Right cardiac atrium (tissue), 5 donors: ENCODE data around the gene OR2V1. TPM values are rescaled to one million over a fixed set of nuclear protein-coding genes. Genes with fewer than 3 reads are reported as not detected.
A peak's percentile ranks its signal among the peaks of the same experiment; 100 is the strongest.
"Not testable (repeated sequence)": the region's sequence is repeated elsewhere in the genome, so short reads cannot be mapped to it uniquely, and the experiment has no call there.

Source experiments
- ATAC-seq, 2 donors: fragments of 200-7000 bp; cut with Tn5 transposase; one replicate each; pipeline versions ENCODE4 v1.8.0 to v1.9.1; 2020; ENCODE audit warnings: moderate library complexity in 2 of 2, mild to moderate bottlenecking in 1 of 2
- DNase-seq, 3 donors: peaks; one replicate each; pipeline ENCODE4 v3.0.0-alpha.2; 2020
- H3K27ac ChIP-seq: one replicate; pipeline ENCODE4 v1.5.1; 2013; ENCODE audit warnings: mild to moderate bottlenecking, low read length, control low read depth, moderate library complexity
- H3K27me3 ChIP-seq: one replicate; pipeline ENCODE4 v1.6.1; 2013; ENCODE audit not compliant: control insufficient read depth, insufficient read depth
- H3K4me1 ChIP-seq: one replicate; pipeline ENCODE4 v1.6.1; 2013; ENCODE audit warnings: low read length; ENCODE audit not compliant: control insufficient read depth, insufficient read depth
- H3K4me3 ChIP-seq: one replicate; pipeline ENCODE4 v1.5.1; 2013; ENCODE audit warnings: low read length, control low read depth
- H3K9me3 ChIP-seq: one replicate; pipeline ENCODE4 v1.6.1; 2013; ENCODE audit warnings: low read length; ENCODE audit not compliant: control insufficient read depth
- WGBS: extraction: QIAGEN DNeasy Blood & Tissue Kit; methylation state at CpG from one replicate; pipeline ENCODE4 v1.1.7; 2013; 5-methylcytosine and 5-hydroxymethylcytosine counted together
- intact Hi-C, 4 donors: fragments of 100-400 bp; cut with DNase I; formaldehyde crosslinking; loops; one replicate each; pipeline versions ENCODE4 v1.11.0 to v1.14.0; 2022 to 2023
- polyA plus RNA-seq: library from polyadenylated mRNA; stranded (reverse); fragments of 200-250 nt; gene quantifications from one replicate; pipeline ENCODE4 v1.2.3, GENCODE V29; 2013
- total RNA-seq, 4 donors: library from RNA; stranded (reverse); fragmentation: NEBNext Ultra II Directional; extraction: Animal tissue kit (Norgen Biotek cat#: 25700); gene quantifications; one replicate each; pipeline ENCODE4 v1.2.1, GENCODE V29; 2021
- donor health status: healthy with polysubstance abuse.
- donor health status: DM: no; HTN: yes; CAD: no.
- donor health status: DM: no; HTN: no; CAD: no.
- donor health status: DM: no; HTN: yes; CAD: no; lungs with severe emphysema.
- donor health status: DM: yes; HTN: yes; CAD: no.

Gene OR2V1
- total and polyA plus RNA-seq, 5 donors, result not detected

GRCh38 chr5:181127456-181127855, 3.5 kb downstream of the OR2V1 start:
- Histone ChIP-seq H3K4me1 (no peaks in the 10 kb centered on the region), H3K4me3 (no peak overlapping the region), H3K9me3 (no peaks in the 10 kb centered on the region), H3K27ac (no peak overlapping the region), H3K27me3 (no peaks in the 10 kb centered on the region)
- 89% methylated on average over 10 of the region's 10 CpGs for WGBS
- DNase-seq (no peak), ATAC-seq (no peak)
- intact Hi-C loops, result no loop called here

GRCh38 chr5:181126841-181127240, 4.1 kb downstream of the OR2V1 start:
- Histone ChIP-seq H3K9me3 (no peaks in the 10 kb centered on the region), H3K27me3 (no peaks in the 10 kb centered on the region), H3K4me1 (no peaks in the 10 kb centered on the region), H3K27ac (no peak overlapping the region), H3K4me3 (no peak overlapping the region)
- WGBS, result 66% methylated on average over 18 of the region's 18 CpGs
- intact Hi-C loops, result no loop called here
- DNase-seq (no peak), ATAC-seq (no peak)

GRCh38 chr5:181124526-181124925, 6.4 kb downstream of the OR2V1 start:
- Histone ChIP-seq H3K27me3 (no peaks in the 10 kb centered on the region), H3K4me1 (no peaks in the 10 kb centered on the region), H3K4me3 (no peak overlapping the region), H3K9me3 (no peaks in the 10 kb centered on the region), H3K27ac (no peak overlapping the region)
- 74% methylated on average over 3 of the region's 3 CpGs for WGBS
- DNase-seq, result no peak
- intact Hi-C loops, result no loop called here
- no peak for ATAC-seq

GRCh38 chr5:181121675-181122561, 9.1 kb downstream of the OR2V1 start:
- ATAC-seq, result peak in 1 of 2 donors; percentile 49
- intact Hi-C loops, result no loop called here
- H3K27me3 ChIP-seq, result no peaks in the 10 kb centered on the region
- no peak overlapping the region for H3K4me3 ChIP-seq
- H3K9me3 ChIP-seq, result no peaks in the 10 kb centered on the region
- no peak overlapping the region for H3K27ac ChIP-seq
- H3K4me1 ChIP-seq, result no peaks in the 10 kb centered on the region
- WGBS, result 53% methylated on average over 28 of the region's 28 CpGs
- DNase-seq, result peak in 2 of 3 donors; percentile 18 to 61

- WGBS, result 87% methylated on average over 5 of the region's 5 CpGs
- ATAC-seq (no peak), DNase-seq (no peak)
- H3K27ac ChIP-seq, result no peak overlapping the region
- H3K4me1 ChIP-seq, result no peaks in the 10 kb centered on the region
- intact Hi-C loops, result no loop called here
- no peak overlapping the region for H3K4me3 ChIP-seq
- H3K9me3 ChIP-seq, result no peaks in the 10 kb centered on the region
- H3K27me3 ChIP-seq, result no peaks in the 10 kb centered on the region
Observed at GRCh38 chr5:181120761-181121160, 10.2 kb downstream of the OR2V1 start.

DNA sequence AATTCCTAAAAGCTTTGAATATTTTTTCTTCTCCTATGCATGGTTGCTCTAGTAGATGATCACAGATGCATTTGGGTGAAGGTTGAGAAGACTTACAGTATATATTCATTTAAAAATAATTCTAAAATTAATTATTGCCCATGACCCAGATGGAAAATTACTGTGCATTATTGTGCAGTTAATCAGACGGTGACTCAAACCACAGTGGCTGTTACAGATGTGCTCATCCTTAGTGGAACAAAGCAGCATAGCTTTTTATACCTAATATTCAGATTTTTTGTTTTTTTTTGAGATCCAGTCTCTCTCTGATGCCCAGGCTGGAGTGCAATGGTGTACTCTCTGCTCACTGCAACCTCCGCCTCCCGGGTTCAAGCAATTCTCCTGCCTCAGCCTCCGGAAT, 10.7 kb downstream of the OR2V1 start:
- no peak overlapping the region for H3K4me3 ChIP-seq
- H3K4me1 ChIP-seq, result no peaks in the 10 kb centered on the region
- intact Hi-C loops, result no loop called here
- WGBS, result 89% methylated on average over 4 of the region's 4 CpGs
- H3K9me3 ChIP-seq, result no peaks in the 10 kb centered on the region
- DNase-seq (no peak), ATAC-seq (no peak)
- no peaks in the 10 kb centered on the region for H3K27me3 ChIP-seq
- no peak overlapping the region for H3K27ac ChIP-seq

DNA sequence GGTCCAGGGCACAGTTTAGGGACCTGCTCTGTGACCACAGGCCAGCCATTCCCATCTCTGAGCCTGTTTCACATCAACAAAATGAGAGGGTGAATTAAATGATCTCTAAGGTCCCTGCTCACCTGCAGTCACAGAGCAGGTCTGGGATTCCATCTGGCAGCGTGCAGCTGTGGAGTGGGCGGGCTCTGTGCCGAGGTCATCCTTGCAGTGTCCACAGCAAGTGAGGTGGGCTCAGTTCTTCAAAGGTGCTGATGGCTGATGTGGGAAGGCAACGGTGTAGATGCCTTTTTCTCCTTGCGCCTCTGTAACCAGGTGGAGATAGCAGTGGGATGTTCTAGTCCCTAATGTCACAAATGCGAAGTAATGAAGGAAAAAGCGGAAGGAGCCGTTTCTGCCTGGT, 11.9 kb downstream of the OR2V1 start:
- H3K27ac ChIP-seq, result no peak overlapping the region
- WGBS, result 87% methylated on average over 8 of the region's 8 CpGs
- H3K4me3 ChIP-seq, result no peak overlapping the region
- DNase-seq (no peak), ATAC-seq (no peak)
- no peaks in the 10 kb centered on the region for H3K27me3 ChIP-seq
- H3K4me1 ChIP-seq, result no peaks in the 10 kb centered on the region
- intact Hi-C loops, result no loop called here
- H3K9me3 ChIP-seq, result no peaks in the 10 kb centered on the region

DNA sequence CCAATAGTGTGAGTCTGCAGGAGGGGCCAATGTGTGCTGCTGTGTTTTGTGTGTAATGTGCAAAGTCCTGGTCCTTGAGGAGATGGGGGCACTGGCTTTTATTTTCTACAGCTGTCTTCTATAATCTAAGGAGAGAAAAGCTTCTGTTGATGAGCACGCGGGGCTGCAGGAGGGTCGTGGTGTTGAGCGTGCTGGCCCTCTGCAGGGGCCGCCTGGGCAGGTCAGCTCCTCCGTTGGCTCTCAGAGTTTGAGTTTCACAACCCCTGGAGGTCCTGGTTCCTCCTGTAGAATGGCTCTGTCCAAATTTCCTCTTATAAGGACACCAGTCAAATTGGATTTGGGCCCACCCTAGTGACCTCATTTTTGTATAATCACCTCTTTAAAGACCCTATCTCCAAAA, 12.6 kb downstream of the OR2V1 start:
- Histone ChIP-seq H3K4me1 (no peaks in the 10 kb centered on the region), H3K27me3 (no peaks in the 10 kb centered on the region), H3K4me3 (no peak overlapping the region), H3K27ac (no peak overlapping the region), H3K9me3 (no peaks in the 10 kb centered on the region)
- intact Hi-C loops, result no loop called here
- DNase-seq (no peak), ATAC-seq (no peak)
- 85% methylated on average over 6 of the region's 6 CpGs for WGBS

GRCh38 chr5:181114844-181115778, 15.9 kb downstream of the OR2V1 start:
- no peak for DNase-seq

DNA sequence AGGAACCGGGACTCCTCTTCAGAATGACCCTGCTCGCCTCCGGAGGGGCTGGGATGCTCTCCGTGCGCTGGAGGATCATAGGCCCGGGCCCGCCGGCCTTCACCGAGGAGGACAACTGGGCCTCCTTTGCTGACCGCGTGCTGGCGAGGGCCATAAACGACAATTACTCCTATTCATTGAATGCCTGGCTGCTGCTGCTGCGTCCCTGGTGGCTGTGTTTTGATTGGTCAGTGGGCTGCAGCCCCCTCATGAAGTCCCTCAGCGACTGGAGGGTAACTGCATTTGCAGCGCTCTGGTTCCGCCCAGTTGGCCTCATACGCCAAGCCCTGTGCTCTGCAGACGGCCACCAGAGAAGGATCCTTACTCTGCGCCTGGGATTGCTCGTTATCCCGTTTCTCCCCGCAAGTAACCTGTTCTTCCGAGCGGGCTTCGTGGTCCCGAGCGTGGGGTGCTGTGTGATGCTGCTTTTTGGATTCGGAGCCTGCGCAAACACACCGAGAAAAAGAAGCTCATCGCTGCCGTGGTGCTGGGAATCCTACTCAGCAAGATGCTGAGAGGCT, 16.6 kb downstream of the OR2V1 start:
- intact Hi-C loops, result no loop called here
- no peaks in the 10 kb centered on the region for H3K27me3 ChIP-seq

More at GRCh38 chr5:181114844-181115778, 15.9 kb downstream of the OR2V1 start:
- Histone ChIP-seq H3K27me3 (no peaks in the 10 kb centered on the region), H3K9me3 (no peaks in the 10 kb centered on the region), H3K4me3 (no peak overlapping the region), H3K4me1 (no peaks in the 10 kb centered on the region), H3K27ac (no peak overlapping the region)
- no peak for ATAC-seq
- 4% methylated on average over 47 of the region's 47 CpGs for WGBS
- intact Hi-C loops, result no loop called here

GRCh38 chr5:181113572-181113971, 17.4 kb downstream of the OR2V1 start:
- intact Hi-C loops, DNase-seq, H3K4me1 ChIP-seq, ATAC-seq, H3K27me3 ChIP-seq, H3K27ac ChIP-seq, H3K9me3 ChIP-seq, H3K4me3 ChIP-seq: not testable (repeated sequence)
- WGBS, result 90% methylated on average over 8 of the region's 13 CpGs

More for the DNA sequence above, 16.6 kb downstream of the OR2V1 start:
- no peak overlapping the region for H3K4me3 ChIP-seq
- no peaks in the 10 kb centered on the region for H3K9me3 ChIP-seq
- no peak for ATAC-seq
- 42% methylated on average over 33 of the region's 33 CpGs for WGBS
- no peak for DNase-seq
- no peaks in the 10 kb centered on the region for H3K4me1 ChIP-seq
- no peak overlapping the region for H3K27ac ChIP-seq
